ENCODE measurements around the gene SPANXB1.
"Not testable (repeated sequence)": the region's sequence is repeated elsewhere in the genome, so short reads cannot be mapped to it uniquely, and the experiment has no call there.

Gene SPANXB1

GRCh38 chrX:141002568-141002967 is at the start of gene SPANXB1:
SPANXB1 (plus strand) TSS chrX:141002594; CDS start chrX:141002694, 100 bp downstream.
- DNase-seq, result not testable (repeated sequence)

- no peak for DNase-seq
Measured at GRCh38 chrX:140967036-140967435, 35.4 kb upstream of the SPANXB1 start.

- DNase-seq, result no peak
Measured at GRCh38 chrX:140971099-140971795, 31.1 kb upstream of the SPANXB1 start.

GRCh38 chrX:140975472-140975871 is 26.9 kb upstream of the SPANXB1 start:
- no peak for DNase-seq

GRCh38 chrX:140980271-140980670 is 22.1 kb upstream of the SPANXB1 start:
- no peak for DNase-seq

- DNase-seq, result no peak
Measured at GRCh38 chrX:140983730-140984129, 18.7 kb upstream of the SPANXB1 start.

GRCh38 chrX:141005243-141005642 is 2.8 kb downstream of the SPANXB1 start:
- DNase-seq, result not testable (repeated sequence)

GRCh38 chrX:141044246-141044645 is 41.9 kb downstream of the SPANXB1 start:
- not testable (repeated sequence) for DNase-seq

GRCh38 chrX:141049878-141050277 is 47.5 kb downstream of the SPANXB1 start:
- not testable (repeated sequence) for DNase-seq

GRCh38 chrX:141052098-141052497 is 49.7 kb downstream of the SPANXB1 start:
- not testable (repeated sequence) for DNase-seq
